ENCODE measurements around the gene SMURF1. TPM values are rescaled to one million over a fixed set of nuclear protein-coding genes. Genes with fewer than 3 reads are reported as not detected.

SMURF1 gene
- total and polyA plus RNA-seq, 2 of the 4 experiments (the other 2 are of a cell fraction), result 13.4 to 20.3 TPM

- no peak overlapping the region for H3K4me3 ChIP-seq (ENCODE audit: insufficient read depth, low read depth, low read length)
- no peak overlapping the region for H4K5ac ChIP-seq (ENCODE audit: low read depth, low read length)
- DNase-seq (no peak), ATAC-seq (ENCODE audit: low read depth) (no peak)
- H4K91ac ChIP-seq (ENCODE audit: insufficient read depth, low read depth, low read length), result no peak overlapping the region
- no peak overlapping the region for H3K23ac ChIP-seq (ENCODE audit: low read depth, low read length)
- H3K4me1 ChIP-seq (ENCODE audit: control insufficient read depth, insufficient read depth, low read length), result no peaks in the 10 kb centered on the region
- no peak overlapping the region for H3K18ac ChIP-seq (ENCODE audit: low read depth, low read length)
- H2BK20ac ChIP-seq (ENCODE audit: low read depth, low read length), result no peak overlapping the region
- ChIA-PET POLR2A (ENCODE audit: unreplicated experiment) (no interaction called here), CTCF (no interaction called here)
- H3K79me1 ChIP-seq (ENCODE audit: low read depth in 1 of 2, low read length in 2 of 2), result peaks cover 0 to 3% of the 10 kb centered on the region in 2 experiments; a peak in 2 of 4 replicates
- H2BK120ac ChIP-seq (ENCODE audit: low read depth, low read length), result no peak overlapping the region
- H4K20me1 ChIP-seq (ENCODE audit: insufficient read depth, low read length), result no peaks in the 10 kb centered on the region
- peaks cover 2% of the 10 kb centered on the region; the same call in 1 of the 2 replicates for H3K9me1 ChIP-seq (ENCODE audit: insufficient read depth, low read length)
- in situ Hi-C loops (cut with MboI; ENCODE audit: low sequenced_read_pairs), result no loop called here
- H2BK15ac ChIP-seq (ENCODE audit: low read depth, low read length), result no peak overlapping the region
- peaks cover 78% of the 10 kb centered on the region for H3K36me3 ChIP-seq (ENCODE audit: control insufficient read depth, insufficient read depth, low read length)
- H3K9ac ChIP-seq (ENCODE audit: low read depth, low read length), result no peak overlapping the region
- no peak overlapping the region for H3K14ac ChIP-seq (replicated peaks; ENCODE audit: low read depth, low read length)
- TF ChIP-seq CEBPB (IDR thresholded peaks at IDR 0.05; ENCODE audit: low read depth, low read length), result no peak
- TF ChIP-seq BHLHE40 (IDR thresholded peaks at IDR 0.05; ENCODE audit: low read depth, low read length), result no peak
- intact Hi-C loops (cut with micrococcal nuclease), result no loop called here
- no peak overlapping the region for H3K4ac ChIP-seq (ENCODE audit: low read depth, low read length)
- 95% methylated on average over 7 of the region's 13 CpGs; no CpG with 5 or more reads in 1 of the 2 experiments for WGBS, 2 experiments (ENCODE audit: extremely low coverage in 2 of 2, insufficient read length in 1 of 2)
- no peak overlapping the region for H2AFZ ChIP-seq (replicated peaks; ENCODE audit: low read length, poor library complexity)
- H3K27me3 ChIP-seq (ENCODE audit: control insufficient read depth, insufficient read depth, low read length), result no peaks in the 10 kb centered on the region
- no peak overlapping the region for H2AK9ac ChIP-seq (replicated peaks; ENCODE audit: low read depth, low read length, poor library complexity)
- H4K8ac ChIP-seq (ENCODE audit: low read depth in 2 of 2, low read length in 2 of 2), result no peak overlapping the region
- H3K27ac ChIP-seq (ENCODE audit: insufficient read depth, low read length), result no peak overlapping the region
- H2AK5ac ChIP-seq (ENCODE audit: low read depth, low read length), result no peak overlapping the region
- no peak overlapping the region for H2BK5ac ChIP-seq (ENCODE audit: low read depth, low read length, poor library complexity, severe bottlenecking)
- BruUV-seq (replicated peaks), result no TSS peak
- H3K9me3 ChIP-seq (ENCODE audit: control insufficient read depth, insufficient read depth, low read length), result no peaks in the 10 kb centered on the region
- dilution Hi-C loops (cut with HindIII; ENCODE audit: low sequenced_read_pairs, unreplicated experiment), result no loop called here
- no peak overlapping the region for H3K4me2 ChIP-seq (ENCODE audit: low read depth, low read length)
- H3K56ac ChIP-seq (ENCODE audit: extremely low read depth, insufficient read depth, low read length), result no peak overlapping the region
Measured at GRCh38 chr7:98995111-98995510, 148.8 kb downstream of the SMURF1 start.
